OCI-LY7 (cell line): ENCODE results near the gene LRRC3C.

ENCODE experiments used
- EZH2phosphoT487 ChIP-seq: fragments of 200-600 bp; sonication (generic); IDR thresholded peaks from 2 replicates; pipeline ENCODE4 v1.6.1; 2018; ENCODE audit warnings: low read depth, borderline replicate concordance, mild to moderate bottlenecking, mixed run types, antibody characterized with exemption, low read length, moderate library complexity, mixed read lengths
- TF ChIP-seq, protein P1 (sequence below): fragments of 200-600 bp; sonication (generic); conservative IDR thresholded peaks from 2 replicates; pipeline ENCODE4 v1.5.1; 2014; ENCODE audit warnings: mild to moderate bottlenecking, antibody characterized with exemption, low read length, moderate library complexity, mixed read lengths

- TF ChIP-seq, protein P1, sequence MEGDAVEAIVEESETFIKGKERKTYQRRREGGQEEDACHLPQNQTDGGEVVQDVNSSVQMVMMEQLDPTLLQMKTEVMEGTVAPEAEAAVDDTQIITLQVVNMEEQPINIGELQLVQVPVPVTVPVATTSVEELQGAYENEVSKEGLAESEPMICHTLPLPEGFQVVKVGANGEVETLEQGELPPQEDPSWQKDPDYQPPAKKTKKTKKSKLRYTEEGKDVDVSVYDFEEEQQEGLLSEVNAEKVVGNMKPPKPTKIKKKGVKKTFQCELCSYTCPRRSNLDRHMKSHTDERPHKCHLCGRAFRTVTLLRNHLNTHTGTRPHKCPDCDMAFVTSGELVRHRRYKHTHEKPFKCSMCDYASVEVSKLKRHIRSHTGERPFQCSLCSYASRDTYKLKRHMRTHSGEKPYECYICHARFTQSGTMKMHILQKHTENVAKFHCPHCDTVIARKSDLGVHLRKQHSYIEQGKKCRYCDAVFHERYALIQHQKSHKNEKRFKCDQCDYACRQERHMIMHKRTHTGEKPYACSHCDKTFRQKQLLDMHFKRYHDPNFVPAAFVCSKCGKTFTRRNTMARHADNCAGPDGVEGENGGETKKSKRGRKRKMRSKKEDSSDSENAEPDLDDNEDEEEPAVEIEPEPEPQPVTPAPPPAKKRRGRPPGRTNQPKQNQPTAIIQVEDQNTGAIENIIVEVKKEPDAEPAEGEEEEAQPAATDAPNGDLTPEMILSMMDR = no peak
- TF ChIP-seq EZH2phosphoT487 = no peak
Observed at GRCh38 chr17:39971076-39971603, 43.6 kb downstream of the LRRC3C start.
